Measurements from ENCODE around the gene CRYBG3. TPM values are rescaled to one million over a fixed set of nuclear protein-coding genes. Genes with fewer than 3 reads are reported as not detected.

CRYBG3 gene
- total RNA-seq, 1 experiment from 2014 or later, result 5.9 TPM

DNA sequence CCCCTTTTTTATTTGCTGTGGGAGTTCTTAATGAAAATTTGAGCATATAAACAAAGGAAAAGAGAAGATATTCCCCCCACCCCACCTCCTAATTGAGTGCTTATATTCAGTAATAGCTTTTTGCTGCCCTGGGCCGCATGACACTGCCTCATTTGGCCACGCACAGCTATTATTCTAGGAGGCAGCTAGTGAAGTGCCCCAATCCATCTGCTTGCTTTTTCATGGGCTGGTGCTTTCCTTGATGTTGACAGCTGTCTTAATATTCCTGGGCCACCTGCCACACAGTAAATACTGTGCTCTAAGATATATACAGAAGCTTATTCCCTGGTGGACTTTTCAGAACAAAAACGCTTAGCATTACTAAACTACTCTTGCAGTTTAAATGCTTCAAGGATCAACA is 3.8 kb upstream of the CRYBG3 start:
- no peak overlapping the region for H4K8ac ChIP-seq (replicated peaks; ENCODE audit: insufficient read length, low read depth, low read length)
- H3K4me1 Mint-ChIP-seq, result peaks cover 15 to 18% of the 10 kb centered on the region in 2 experiments
- H3T11ph ChIP-seq (ENCODE audit: low read length), result no peak overlapping the region
- H3K9ac ChIP-seq (ENCODE audit: extremely low read depth, insufficient read length, low read length), result no peak overlapping the region
- no peak overlapping the region for H3K14ac ChIP-seq (ENCODE audit: insufficient read depth, low read length)
- H3K79me1 ChIP-seq (ENCODE audit: insufficient read depth, low read depth, low read length, poor library complexity, severe bottlenecking), result no peaks in the 10 kb centered on the region
- H3K23ac ChIP-seq (ENCODE audit: insufficient read length, low read depth, low read length), result no peak overlapping the region
- WGBS (ENCODE audit: extremely low coverage, insufficient read length, low lambda C conversion rate), result no CpG with 5 or more reads among the region's 3 CpGs
- H3K4me3 Mint-ChIP-seq, result no peak overlapping the region
- TF ChIP-seq CTCF (conservative IDR thresholded peaks at IDR 0.05), result no peak
- peaks cover 25% of the 10 kb centered on the region for H3K27me3 Mint-ChIP-seq (ENCODE audit: low read depth)
- DNase-seq, result no peak
- no peak overlapping the region for H3K27ac ChIP-seq (ENCODE audit: insufficient read length, low read depth, low read length)
- no peak overlapping the region for H4K91ac ChIP-seq (ENCODE audit: insufficient read length, low read depth, low read length)
- no peak overlapping the region for H3K56ac ChIP-seq (ENCODE audit: insufficient read length, low read depth, low read length)
- H3K9me3 ChIP-seq (ENCODE audit: control insufficient read depth, low read depth, low read length), result no peaks in the 10 kb centered on the region
- H3K18ac ChIP-seq (ENCODE audit: insufficient read length, low read depth, low read length), result no peak overlapping the region
- H2BK12ac ChIP-seq (ENCODE audit: insufficient read length, low read depth, low read length), result no peak overlapping the region
- H4K20me1 ChIP-seq (ENCODE audit: control insufficient read depth, insufficient read depth, insufficient read length), result no peaks in the 10 kb centered on the region
- no peaks in the 10 kb centered on the region for H3K9me3 Mint-ChIP-seq
- no peak overlapping the region for H2BK15ac ChIP-seq (ENCODE audit: low read depth, low read length)
- H2BK5ac ChIP-seq (ENCODE audit: insufficient read length, low read length), result no peak overlapping the region
- H2AK5ac ChIP-seq (ENCODE audit: insufficient read length, low read length), result no peak overlapping the region
- H3K79me2 ChIP-seq (ENCODE audit: insufficient read depth, low read length), result no peaks in the 10 kb centered on the region
- peaks cover 12% of the 10 kb centered on the region for H3K23me2 ChIP-seq (ENCODE audit: insufficient read length, low read depth, low read length, poor library complexity, severe bottlenecking)
- no peak overlapping the region for H4K5ac ChIP-seq (ENCODE audit: insufficient read length, low read depth, low read length)
- H3K4me2 ChIP-seq (ENCODE audit: insufficient read depth, insufficient read length, low read length), result no peak overlapping the region
- no peaks in the 10 kb centered on the region for H3K36me3 Mint-ChIP-seq (ENCODE audit: insufficient read depth in 1 of 3, low read depth in 3 of 3)
- H3K27ac Mint-ChIP-seq, result no peak overlapping the region
- H2BK120ac ChIP-seq (ENCODE audit: low read depth, low read length, poor library complexity, severe bottlenecking), result no peak overlapping the region
- no peak overlapping the region for H2AFZ ChIP-seq (ENCODE audit: low read length)
- H3K27me3 ChIP-seq (ENCODE audit: insufficient read depth, low read length), result peaks cover 2% of the 10 kb centered on the region; the same call in 1 of the 2 replicates
- H3K4ac ChIP-seq (ENCODE audit: low read depth, low read length), result no peak overlapping the region
- H2BK20ac ChIP-seq (ENCODE audit: low read depth, low read length, poor library complexity, severe bottlenecking), result no peak overlapping the region
- H3K4me1 ChIP-seq (ENCODE audit: insufficient read depth, low read length), result no peaks in the 10 kb centered on the region

Measured in H9 (cell line).